DMS 273 (cell line): ENCODE data around the gene FLOT1.

Source experiments
- DNase-seq: peaks from one replicate; lab custom pipeline; 2025; ENCODE audit not compliant: unreplicated experiment; lab: John Stamatoyannopoulos, UW

The FLOT1 gene, protein sequence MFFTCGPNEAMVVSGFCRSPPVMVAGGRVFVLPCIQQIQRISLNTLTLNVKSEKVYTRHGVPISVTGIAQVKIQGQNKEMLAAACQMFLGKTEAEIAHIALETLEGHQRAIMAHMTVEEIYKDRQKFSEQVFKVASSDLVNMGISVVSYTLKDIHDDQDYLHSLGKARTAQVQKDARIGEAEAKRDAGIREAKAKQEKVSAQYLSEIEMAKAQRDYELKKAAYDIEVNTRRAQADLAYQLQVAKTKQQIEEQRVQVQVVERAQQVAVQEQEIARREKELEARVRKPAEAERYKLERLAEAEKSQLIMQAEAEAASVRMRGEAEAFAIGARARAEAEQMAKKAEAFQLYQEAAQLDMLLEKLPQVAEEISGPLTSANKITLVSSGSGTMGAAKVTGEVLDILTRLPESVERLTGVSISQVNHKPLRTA

DNA sequence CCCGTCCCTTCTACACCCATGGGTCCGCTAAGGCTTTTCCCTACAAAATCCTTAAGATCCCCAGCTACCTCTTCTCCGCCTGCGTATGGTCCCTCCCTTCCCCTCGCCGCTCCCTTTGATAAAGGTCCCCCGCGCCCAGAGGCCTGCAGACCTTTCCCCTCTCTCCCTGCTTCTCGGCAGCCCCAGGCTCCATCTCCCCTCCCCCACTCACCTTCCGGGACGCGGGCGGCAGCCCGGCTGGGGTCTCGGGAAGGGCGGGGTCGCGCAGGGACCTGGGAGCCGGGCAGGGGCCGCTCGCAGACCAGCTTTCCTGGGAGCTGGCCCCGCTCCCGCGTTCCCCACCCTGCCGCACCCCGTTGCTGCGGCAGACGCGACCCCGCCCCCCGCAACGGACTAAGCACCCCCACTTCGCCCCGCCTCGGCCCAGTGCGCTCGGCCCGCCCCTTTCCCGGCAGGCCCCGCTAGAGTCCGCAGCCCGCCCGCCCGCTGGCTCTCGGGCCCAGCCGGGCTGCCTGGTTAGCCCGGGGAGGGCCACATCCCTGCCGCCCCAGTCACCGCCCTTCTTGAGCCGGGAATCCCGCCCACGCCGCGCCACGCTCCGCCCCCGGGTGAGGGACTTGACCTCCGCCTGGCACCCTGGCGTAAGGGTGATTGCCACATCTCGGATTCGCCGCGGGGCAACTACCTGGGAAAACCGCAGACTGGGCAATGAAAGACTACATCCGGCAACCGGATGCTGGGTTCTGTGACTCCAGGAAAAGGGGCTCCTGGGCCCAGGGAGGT, at the start of gene FLOT1:
TSS of gene FLOT1 (minus strand) at position 372 of the 783 bp plus-strand sequence. CDS start 498 bp downstream, outside the sequence.
- DNase-seq: peak; percentile 95

DNA sequence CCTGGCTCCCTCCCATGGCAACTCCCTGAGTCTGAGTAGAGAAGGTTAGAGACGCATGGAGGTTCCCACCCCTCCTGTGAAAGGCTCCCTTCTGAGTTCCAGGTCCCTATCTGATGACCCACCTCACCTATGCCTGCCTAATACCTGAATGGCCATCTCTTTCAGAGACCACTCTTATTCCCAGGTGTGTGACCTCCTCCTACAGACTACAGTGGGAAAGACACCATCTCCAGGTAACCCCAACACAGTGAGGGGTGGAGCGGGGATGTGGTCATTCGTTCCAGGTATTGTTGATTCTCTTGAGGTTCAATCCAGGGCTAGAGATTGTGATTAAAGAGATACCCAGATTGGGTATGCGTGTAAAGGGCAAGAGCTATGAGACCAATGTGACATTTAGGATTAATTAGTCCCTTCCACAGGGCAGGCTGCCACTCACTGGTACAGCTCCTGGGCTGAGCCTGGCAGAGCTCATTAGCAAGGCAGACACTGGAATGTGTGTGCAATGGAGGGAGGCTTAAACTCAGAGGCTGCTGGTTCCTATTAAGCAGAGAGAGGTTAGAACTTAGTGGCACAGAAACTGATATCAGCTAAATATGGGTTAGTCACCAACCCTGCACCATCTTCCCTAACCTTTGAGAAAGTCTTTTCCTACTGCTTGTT, 48.4 kb upstream of the FLOT1 start:
- DNase-seq: no peak

DNA sequence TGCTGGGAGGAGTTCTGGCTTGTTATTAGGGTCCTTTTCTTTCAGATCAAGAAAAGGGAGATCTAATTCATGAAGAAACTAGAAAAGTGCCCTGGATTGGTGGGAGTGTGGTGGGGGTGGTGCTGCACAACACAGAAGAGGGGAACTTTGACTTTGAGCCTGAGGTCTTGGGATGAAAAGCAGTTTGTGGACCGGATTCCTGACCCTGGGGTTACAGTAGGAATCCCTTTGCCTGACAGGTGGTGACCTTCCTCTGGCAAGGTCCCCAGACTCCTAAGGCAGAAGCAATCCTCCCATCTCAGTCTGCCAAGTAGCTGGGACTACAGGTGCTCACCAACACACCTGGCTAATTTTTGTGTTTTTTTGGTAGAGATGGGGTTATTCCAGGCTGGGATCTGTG, 47.1 kb upstream of the FLOT1 start:
- no peak for DNase-seq

DNA sequence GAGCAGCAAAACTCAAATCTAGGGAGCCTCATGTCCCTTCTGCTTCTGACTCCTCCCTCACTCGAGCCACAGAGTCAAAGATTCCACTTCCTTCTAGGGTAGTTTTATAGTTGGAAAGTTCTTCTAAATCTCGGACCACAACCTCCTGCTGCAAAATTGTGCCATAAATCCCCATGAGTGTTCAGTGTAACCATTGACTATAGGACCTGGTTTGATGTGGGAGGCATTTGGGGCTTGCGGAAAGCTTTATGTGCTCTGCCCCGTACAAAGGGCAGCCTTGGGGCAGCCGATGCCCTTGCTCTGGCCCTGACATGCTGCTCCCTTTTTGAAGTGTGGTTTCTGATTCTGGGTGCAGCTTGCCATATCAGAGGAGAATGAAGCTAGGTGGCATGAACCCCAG, 45.5 kb upstream of the FLOT1 start:
- DNase-seq: no peak

DNA sequence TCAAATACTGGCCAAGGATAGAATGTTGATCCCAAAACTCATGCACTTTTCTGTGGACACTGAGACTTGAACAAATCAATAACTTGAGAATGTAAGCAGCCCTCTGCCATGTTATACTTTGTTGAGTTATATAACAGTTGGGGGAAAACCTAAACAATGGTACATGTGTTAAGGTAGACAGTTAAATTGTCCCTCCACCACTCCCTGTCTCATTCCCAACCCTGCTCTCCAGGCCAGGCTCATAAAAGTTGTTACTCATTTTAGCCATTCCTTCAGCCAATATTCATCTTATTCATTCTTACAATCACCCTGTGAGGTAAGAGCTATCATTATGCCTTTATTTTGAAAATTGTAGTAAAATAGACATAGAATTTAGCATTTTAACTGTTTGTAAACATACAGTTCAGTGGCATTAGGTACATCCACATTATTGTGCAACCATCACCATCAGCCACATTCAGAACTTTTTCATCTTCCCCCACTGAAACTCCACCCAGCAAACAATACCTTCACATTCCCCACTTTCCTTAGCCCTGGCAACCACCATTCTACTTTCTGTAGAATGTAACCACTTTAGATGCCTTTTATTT, 40.0 kb upstream of the FLOT1 start:
- peak; percentile 41 for DNase-seq

DNA sequence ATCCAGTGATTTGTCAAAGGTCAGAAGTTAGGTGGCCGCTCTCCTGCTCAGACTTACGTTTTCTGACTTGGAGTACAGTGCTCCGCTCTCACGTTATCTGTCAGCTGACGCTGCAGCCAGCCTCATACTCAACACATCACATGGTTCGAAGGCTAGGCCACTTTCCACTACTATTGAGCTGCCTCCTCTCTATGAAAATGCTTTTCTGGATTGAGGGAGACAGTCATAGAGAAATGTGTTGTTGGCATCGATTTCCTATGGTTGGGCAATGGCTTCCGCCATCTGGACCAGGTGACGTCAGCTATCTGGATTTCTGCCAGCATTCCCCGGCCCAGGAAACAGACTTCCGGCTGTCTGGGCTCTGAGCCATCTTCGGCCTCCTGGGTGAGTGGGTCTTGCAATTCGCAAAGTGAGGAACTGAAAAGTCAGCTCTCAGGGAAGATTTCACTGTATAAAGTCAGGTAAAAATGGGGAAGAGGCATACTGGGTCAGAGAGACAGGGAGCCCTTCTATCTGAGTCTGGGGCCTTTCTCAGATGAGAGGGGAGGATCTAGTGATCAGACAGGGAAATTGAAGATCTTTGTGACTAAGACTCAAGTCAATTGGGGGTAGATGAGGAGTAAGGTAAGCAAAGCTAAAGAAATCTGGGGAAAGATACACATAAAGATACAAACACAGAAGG, 39.4 kb upstream of the FLOT1 start:
- peak; percentile 98 for DNase-seq

DNA sequence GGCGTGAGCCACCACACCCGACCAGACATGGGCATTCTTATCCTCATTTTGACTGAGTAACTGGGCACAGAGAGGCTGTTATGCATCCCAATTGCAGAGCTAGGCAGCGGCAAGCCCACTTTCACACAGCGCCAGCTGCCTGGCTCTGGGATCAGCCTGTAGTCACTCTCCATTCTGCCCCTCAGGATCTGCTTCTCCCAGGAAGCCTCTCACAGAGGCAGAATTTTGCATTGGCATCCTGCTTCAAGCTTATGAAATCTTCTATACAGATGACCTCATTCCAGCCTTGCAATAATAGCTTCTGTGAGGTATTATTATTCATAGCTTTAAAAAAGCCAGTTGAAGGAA, 38.9 kb upstream of the FLOT1 start:
- peak; percentile 80 for DNase-seq

DNA sequence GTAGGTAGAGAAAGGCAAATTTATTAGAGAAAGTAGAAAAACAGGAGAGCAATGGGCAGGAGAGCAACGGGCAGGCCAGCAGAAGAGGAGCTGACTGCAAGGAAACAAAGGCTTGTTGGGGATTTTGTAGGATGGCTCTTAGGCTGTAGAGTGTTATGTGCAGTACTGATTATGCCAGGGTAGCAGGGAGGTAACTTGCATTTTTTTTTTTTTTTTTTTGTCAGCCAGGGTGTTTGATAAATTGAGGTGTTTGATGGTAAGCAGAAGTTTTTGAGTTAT, 38.1 kb upstream of the FLOT1 start:
- no peak for DNase-seq

DNA sequence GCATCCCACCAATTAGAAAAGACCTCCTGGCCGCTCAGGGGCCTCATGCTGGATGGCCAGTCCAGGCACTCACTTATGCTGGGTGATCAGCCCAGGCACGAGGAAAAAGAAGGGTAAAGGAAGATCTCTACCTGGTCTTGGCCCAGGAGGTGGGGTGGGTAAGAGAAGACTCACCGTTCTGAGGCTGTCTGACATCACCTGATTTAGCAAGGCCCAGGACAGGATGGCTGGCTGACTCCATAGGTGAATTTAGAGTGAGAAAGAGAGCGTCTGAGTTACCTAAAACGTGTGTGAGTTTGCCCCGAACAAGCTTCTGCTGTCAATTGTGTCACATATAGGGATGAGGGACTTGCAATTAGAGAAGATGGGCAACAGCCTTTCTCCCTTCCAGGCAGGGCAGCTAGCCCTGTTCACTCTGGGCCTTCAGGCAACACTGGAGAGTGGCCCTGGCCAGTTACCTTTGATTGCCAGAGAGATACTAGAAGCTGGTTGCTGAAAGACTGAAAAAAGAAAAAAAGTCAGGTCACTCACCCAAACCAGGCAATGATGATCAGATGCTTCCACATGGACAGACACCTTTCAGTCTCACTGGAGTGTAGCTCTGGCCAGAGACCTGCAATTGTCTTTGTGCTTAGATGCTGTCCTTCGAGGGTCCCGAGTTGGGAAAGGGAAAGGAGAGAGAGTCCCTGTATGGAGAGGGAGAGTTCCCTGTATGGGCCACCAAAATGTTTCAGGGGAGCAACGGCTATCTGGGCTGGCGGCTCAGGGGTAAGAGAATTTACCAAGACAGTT, 37.6 kb upstream of the FLOT1 start:
- DNase-seq: no peak

DNA sequence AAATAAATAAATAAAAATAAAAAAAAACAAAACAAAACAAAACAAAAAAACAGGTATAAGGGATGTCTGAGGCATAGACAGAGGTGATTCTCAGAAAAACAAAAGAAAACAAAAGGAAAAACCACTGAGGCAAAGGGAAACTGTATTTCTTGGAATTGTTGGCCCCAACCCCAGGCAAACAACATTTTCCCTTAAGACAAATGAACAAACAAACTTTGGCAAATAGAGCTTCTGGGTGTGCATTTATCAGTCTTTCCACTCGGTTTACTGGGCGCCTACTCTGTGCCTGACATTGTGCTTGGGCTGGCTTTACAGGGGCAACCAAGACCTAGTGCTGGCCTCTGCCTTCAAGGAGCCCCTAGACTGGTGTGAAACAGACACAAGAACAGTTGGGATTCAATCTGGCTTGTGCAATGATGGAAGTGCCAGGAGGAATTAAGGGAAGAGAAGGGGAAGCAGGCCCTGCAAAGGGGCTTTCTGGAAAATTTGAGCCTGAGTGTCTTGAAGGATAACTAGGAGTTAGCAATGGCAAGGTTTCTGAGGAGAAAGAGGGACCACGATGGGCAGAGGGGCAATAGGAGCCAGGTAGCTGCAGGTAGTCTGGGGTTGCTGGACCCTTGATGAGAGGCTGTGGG, 35.6 kb upstream of the FLOT1 start:
- no peak for DNase-seq

DNA sequence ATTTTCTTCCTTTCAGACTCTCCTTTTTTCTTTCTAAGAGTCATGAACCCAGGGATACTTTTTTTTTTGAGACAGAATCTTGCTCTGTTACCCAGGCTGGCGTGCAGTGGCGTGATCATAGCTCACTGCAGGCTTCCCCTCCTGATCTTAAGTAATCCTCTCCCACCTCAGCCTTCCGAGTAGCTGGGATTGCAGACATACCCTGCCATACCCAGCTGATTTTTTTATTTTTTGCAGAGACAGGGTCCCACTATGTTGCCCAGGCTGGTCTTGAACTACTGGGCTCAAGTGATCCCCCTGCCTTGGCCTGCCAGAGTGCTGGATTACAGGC, 34.6 kb upstream of the FLOT1 start:
- no peak for DNase-seq

DNA sequence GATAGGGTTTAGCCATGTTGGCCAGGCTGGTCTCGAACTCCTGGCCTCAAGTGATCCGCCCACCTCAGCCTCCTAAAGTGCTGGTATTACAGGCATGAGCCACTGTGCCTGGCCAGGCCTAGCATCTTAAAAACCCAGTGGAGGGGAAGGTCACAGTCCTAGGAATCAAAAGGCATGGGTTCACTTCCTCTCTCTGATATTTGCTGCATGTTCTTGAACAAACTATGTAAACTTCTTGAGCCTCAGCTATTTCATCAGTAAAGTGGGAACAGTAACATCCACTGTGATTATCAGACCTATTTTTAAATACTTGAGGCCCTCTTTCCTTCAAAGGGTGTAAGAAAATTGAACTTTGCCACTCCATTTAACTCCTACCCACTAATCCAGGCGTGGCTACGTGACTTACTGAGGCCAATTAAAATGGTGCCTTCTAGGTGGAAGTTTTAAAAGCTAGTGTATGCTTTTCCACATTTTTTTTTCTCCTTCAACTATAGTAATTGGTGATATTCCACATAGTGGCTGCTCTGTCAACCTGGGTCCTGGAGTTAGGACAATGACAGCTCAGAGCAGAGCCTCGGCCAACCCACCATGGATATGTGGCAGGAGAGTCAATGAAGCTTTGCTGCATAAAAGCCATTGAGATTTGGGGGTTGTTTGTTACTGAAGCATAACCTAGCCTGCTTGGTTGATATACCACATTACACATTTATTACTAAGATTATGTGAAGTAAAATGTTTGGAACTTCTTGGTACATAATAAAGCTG, 34.1 kb upstream of the FLOT1 start:
- DNase-seq: no peak

DNA sequence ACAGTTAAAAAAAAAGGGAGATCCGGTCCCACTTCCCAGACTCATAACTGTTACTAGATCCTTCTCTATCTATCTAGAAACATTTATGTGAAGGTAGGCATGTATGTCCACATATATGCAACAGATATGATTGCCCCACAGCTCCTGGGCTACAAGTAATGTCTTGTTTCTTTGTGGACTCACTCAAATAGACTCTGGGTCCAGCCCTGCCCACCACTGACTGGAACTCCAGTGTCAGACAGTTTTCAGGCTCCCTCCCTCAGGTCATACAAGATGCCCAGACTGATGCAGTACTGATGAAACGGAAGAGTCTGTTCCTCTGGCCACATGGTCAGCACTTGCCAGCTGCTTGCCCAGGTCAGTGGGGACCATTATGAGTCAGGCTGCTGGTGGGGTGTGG, 32.6 kb upstream of the FLOT1 start:
- DNase-seq: no peak

DNA sequence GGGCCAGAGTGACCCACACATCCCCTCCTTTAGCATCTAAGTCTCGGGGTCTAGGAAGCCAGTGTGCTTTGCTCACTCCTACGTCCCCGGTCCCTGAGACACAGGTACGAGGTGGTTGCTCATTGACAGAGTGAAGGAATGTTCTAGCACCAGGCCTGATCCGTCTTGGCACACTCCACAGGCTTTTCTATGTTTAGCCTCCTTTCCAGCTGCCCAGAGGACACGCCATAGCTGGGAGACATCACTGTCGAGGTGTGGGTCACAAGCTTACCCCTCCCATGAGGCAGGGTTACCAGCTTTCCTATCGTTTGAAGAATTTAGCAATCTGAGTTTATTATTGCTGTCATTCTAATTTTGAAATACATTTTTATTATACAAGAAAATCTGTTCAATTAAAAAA, 32.2 kb upstream of the FLOT1 start:
- DNase-seq: no peak

DNA sequence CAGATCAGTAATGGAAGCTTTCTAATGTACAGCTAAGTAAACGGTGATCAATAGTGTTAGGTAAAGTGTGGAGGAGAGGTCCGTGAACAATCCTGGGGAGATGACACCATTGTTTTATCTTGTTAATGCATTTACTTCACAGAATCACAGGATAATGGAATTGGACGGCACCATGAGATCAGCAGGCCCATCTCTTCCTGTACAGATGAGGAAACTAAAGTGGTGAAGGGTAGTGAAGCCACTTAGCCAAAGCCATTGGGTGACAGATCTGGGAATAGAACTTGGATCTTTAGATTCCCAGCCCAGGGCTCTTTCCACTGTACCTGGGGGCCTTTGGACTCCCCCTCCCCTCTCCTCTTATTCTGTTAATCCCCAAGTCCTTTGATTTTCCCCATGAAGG, 28.1 kb upstream of the FLOT1 start:
- DNase-seq: no peak

DNA sequence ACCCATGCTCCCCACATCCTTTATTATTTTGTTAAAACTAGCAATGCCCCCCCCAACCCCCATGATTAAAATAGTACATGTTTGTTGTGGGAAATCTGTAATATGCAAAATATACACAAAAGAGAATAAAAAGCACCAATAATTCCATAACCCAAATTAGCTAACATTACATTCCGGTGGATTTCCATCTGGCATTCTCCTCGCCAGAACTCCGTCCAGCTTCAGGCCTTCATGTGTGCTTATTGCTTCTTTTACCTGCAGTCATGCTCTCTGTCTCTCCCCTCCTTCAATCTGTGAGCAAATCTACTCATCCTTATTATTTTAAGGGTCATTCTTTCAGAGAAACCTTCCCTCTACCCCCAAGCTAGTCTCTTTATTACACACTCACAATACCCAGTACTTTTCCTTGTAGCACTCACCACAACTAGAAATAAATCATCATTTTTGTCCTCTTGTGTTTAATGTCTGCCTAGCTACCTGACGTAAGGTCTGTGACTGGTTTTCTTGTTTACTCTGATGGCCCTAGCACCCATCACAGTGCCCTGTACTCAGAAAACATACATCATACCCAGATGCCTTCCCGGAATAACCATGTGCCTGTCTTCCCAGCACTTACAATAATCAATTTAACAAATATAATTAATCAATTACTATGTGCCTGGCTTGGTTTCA, 27.5 kb upstream of the FLOT1 start:
- DNase-seq: no peak

DNA sequence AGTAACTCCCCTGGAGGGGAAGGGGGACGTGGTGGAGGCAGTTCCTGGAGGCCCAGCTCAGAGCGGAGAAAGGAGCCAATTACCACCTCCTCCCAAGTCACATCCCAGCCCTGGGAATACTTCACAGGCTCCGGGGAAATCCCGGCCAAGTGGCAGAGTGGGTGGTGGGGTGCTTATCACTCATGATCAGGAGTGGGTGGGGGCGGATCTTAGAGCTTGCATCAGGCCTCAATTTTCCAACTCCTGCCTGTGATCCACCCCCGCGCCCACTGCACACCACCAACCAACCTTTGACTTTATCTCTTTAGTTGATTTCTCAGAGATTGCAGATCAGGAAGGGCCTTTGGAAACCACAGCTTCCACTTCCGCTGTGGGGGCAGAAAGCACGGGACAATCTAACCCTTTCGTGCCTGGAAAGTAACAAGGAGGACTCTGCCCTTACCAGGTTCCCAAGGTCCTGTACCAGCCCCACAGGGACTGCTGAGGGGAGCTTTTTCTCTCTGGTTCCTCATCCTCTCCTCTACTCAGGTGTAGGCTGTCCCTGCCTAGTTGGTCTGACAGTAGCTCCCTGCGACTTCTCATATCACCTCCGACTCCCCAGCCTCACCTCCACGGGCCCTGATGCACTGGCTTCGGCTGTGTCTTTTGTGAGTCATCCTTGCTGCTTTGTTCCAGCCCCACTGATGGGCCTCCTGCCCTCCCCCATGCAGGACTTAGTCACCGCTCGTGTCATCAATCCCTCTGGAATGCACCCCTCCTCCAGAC, 26.8 kb upstream of the FLOT1 start:
- no peak for DNase-seq

DNA sequence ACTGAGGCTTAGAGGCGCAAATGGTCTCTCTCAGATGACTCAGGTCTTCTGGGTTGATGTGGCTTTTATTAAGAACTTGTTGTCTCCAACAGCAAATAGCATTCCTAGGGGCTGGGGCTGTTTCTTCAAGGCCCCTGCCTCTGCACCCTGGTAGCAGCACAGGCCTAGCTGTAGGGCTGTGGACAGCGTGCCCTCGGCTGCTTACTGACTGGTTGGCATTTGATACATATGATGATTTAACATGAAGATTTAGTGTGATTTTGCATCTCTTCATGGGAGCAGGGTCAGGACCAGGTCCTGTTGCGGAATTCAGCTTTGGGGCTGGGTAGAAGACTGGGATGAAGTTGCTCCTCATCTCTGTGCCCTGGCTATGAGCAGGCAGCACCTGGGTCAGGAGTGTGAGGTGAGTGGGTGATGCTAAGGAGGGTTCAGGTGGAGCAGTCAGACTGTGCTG, 26.2 kb upstream of the FLOT1 start:
- DNase-seq: no peak
